HepG2 (cell line): ENCODE data around the gene GAL3ST1. TPM values are rescaled to one million over a fixed set of nuclear protein-coding genes. Genes with fewer than 3 reads are reported as not detected.
"Not testable (repeated sequence)": the region's sequence is repeated elsewhere in the genome, so short reads cannot be mapped to it uniquely, and the experiment has no call there.

Experiments
- ATAC-seq: fragments of 200-7000 bp; cut with Tn5 transposase; 3 replicates; pipeline ENCODE4 v1.9.1; 2020; ENCODE audit warnings: mild to moderate bottlenecking, moderate library complexity
- BruUV-seq: library from RNA; stranded (reverse); fragments of 400-500 nt; replicated peaks from 2 replicates; lab custom pipeline; 2021; lab: Mats Ljungman, UMichigan
- CTCF ChIA-PET: fragments of 300-600 bp; formaldehyde crosslinking; extraction: SDS; loops from one replicate; lab custom pipeline; 2021; ENCODE audit warnings: low total read pairs, inconsistent platforms, low intra/inter-chr PET ratio; lab: Yijun Ruan, JAX
- POLR2A ChIA-PET: fragments of 350-600 bp; sonication (Branson Sonifier 250); formaldehyde crosslinking; loops from one replicate; lab custom pipeline; 2020; ENCODE audit warnings: antibody characterized with exemption, inconsistent platforms; lab: Yijun Ruan, JAX
- DNase-seq: peaks from one replicate; pipeline ENCODE4 v3.0.0-alpha.2; 2015; ENCODE audit warnings: low spot score
- FAIRE-seq: peaks from 3 replicates; lab custom pipeline; 2011; peaks lifted over from hg19 to GRCh38; lab: Jason Lieb, UNC
- H2AFZ ChIP-seq: one replicate; pipeline ENCODE4 v1.6.1; 2011; ENCODE audit warnings: low read length, inconsistent platforms
- H3K27ac ChIP-seq: fragments of 300-600 bp; 3 replicates; pipeline ENCODE4 v1.8.0; 2011; ENCODE audit warnings: mixed run types, mild to moderate bottlenecking, mixed read lengths, low read length, inconsistent platforms; ENCODE audit not compliant: insufficient read depth; ENCODE audit errors: extremely low read length
- H3K27me3 ChIP-seq, 2 experiments: fragments of 200-600 bp in 1 of 2; 2 replicates in 1 of 2; 3 replicates in 1 of 2; pipeline versions ENCODE4 v1.6.0 to v1.8.0; 2011; ENCODE audit warnings: low read length in 2 of 2, mild to moderate bottlenecking in 2 of 2, moderate library complexity in 2 of 2, inconsistent platforms in 1 of 2; ENCODE audit not compliant: insufficient read depth in 2 of 2, control insufficient read depth in 1 of 2
- H3K36me3 ChIP-seq, 2 experiments: fragments of 200-600 bp in 1 of 2; replicated peaks in 1 of 2; 2 replicates in 1 of 2; 3 replicates in 1 of 2; pipeline versions ENCODE4 v1.5.1 to v1.8.0; 2011; ENCODE audit warnings: low read length in 2 of 2, inconsistent platforms in 1 of 2; ENCODE audit not compliant: insufficient read depth in 2 of 2, control insufficient read depth in 1 of 2
- H3K4me1 ChIP-seq: 2 replicates; pipeline ENCODE4 v1.5.1; 2012; ENCODE audit warnings: low read length, inconsistent platforms; ENCODE audit not compliant: insufficient read depth
- H3K4me2 ChIP-seq: 2 replicates; pipeline ENCODE4 v1.6.0; 2011; ENCODE audit warnings: low read depth, low read length, inconsistent platforms
- H3K4me3 ChIP-seq, 3 experiments: fragments of 200-600 bp in 1 of 3; sonication (generic), shearing (Covaris generic) in 1 of 3; replicated peaks in 1 of 3; 2 replicates each; pipeline ENCODE4 v1.5.1; 2011 to 2016; ENCODE audit warnings: low read length in 3 of 3, inconsistent platforms in 2 of 3, low read depth in 2 of 3, mild to moderate bottlenecking in 2 of 3, control low read depth in 1 of 3, mixed read lengths in 1 of 3; ENCODE audit not compliant: insufficient read depth in 1 of 3
- H3K79me2 ChIP-seq: one replicate; pipeline ENCODE4 v1.6.1; 2011; ENCODE audit warnings: low read length, inconsistent platforms; ENCODE audit not compliant: insufficient read depth
- H3K9ac ChIP-seq: 2 replicates; pipeline ENCODE4 v1.6.0; 2011; ENCODE audit warnings: mild to moderate bottlenecking, low read depth, low read length, inconsistent platforms; ENCODE audit not compliant: insufficient read depth
- H3K9me3 ChIP-seq: 2 replicates; pipeline ENCODE4 v1.5.1; 2012; ENCODE audit warnings: mild to moderate bottlenecking, low read length
- H4K20me1 ChIP-seq: 2 replicates; pipeline ENCODE4 v1.6.0; 2011; ENCODE audit warnings: inconsistent platforms, mild to moderate bottlenecking, low read length, moderate library complexity; ENCODE audit not compliant: insufficient read depth
- GATAD1 ChIP-seq: IDR thresholded peaks from 2 replicates; pipeline ENCODE4 v1.6.1; 2016; ENCODE audit warnings: missing genetic modification reagents, missing compliant biosample characterization
- KLF9 ChIP-seq: IDR thresholded peaks from 2 replicates; pipeline ENCODE4 v1.6.1; 2016; ENCODE audit warnings: low read depth
- MBNL3 ChIP-seq: fragments of 250-450 bp; sonication (Bioruptor Pico); conservative IDR thresholded peaks from 2 replicates; pipeline ENCODE4 v1.8.0; 2022; ENCODE audit warnings: mild to moderate bottlenecking, inconsistent platforms
- SMYD3 ChIP-seq: sonication (generic); formaldehyde crosslinking; IDR thresholded peaks from 2 replicates; pipeline ENCODE4 v1.8.1; 2023; ENCODE audit warnings: mild to moderate bottlenecking, missing genetic modification reagents
- ZNF12 ChIP-seq: sonication (generic); formaldehyde crosslinking; IDR thresholded peaks from 2 replicates; pipeline ENCODE4 v1.5.0; 2020; ENCODE audit warnings: missing genetic modification reagents
- ZNF121 ChIP-seq: sonication (generic); formaldehyde crosslinking; IDR thresholded peaks from 2 replicates; pipeline ENCODE4 v1.5.0; 2020; ENCODE audit warnings: mild to moderate bottlenecking, missing genetic modification reagents
- WGBS: methylation state at CpG from one replicate; pipeline ENCODE4 v1.1.6; 2017; ENCODE audit warnings: low lambda C conversion rate; 5-methylcytosine and 5-hydroxymethylcytosine counted together
- in situ Hi-C: cut with HindIII; loops from 2 replicates; pipeline ENCODE4 v1.10.0; 2017; ENCODE audit warnings: low pct_unique_long_range_greater_than_20kb; ENCODE audit not compliant: extremely low pct_ligation_motif_present
- intact Hi-C: fragments of 100-400 bp; cut with micrococcal nuclease; formaldehyde crosslinking; loops from one replicate; pipeline ENCODE4 v1.10.0; 2022; ENCODE audit not compliant: unreplicated experiment
- polyA plus RNA-seq, 8 experiments: library from polyadenylated mRNA; depleted of rRNA in 3 of 8; stranded (reverse) in 7 of 8; unstranded in 1 of 8; fragments of >200 nt; fragmentation: Illumina TruSeq in 4 of 8; extraction: Trizol in 4 of 8; gene quantifications; 2 replicates each; pipeline versions ENCODE4 v1.2.1 to v1.2.3, GENCODE V29; 2011 to 2016; ENCODE audit warnings: low read depth in 4 of 8, missing spikeins in 1 of 8, mixed read lengths in 1 of 8; ENCODE audit not compliant: insufficient read depth in 1 of 8
- total RNA-seq, 5 experiments: library from RNA; depleted of rRNA; stranded (reverse); fragments of >200 nt; fragmentation: Illumina TruSeq; extraction: Trizol; gene quantifications; 2 replicates each; pipeline ENCODE4 v1.2.3, GENCODE V29; 2016; ENCODE audit warnings: low read depth in 1 of 5

The GAL3ST1 gene
- total and polyA plus RNA-seq, 2 of the 13 experiments (the other 11 are each of a cell fraction or from before 2014, with no cell fraction given): 4.4 to 14.7 TPM

DNA sequence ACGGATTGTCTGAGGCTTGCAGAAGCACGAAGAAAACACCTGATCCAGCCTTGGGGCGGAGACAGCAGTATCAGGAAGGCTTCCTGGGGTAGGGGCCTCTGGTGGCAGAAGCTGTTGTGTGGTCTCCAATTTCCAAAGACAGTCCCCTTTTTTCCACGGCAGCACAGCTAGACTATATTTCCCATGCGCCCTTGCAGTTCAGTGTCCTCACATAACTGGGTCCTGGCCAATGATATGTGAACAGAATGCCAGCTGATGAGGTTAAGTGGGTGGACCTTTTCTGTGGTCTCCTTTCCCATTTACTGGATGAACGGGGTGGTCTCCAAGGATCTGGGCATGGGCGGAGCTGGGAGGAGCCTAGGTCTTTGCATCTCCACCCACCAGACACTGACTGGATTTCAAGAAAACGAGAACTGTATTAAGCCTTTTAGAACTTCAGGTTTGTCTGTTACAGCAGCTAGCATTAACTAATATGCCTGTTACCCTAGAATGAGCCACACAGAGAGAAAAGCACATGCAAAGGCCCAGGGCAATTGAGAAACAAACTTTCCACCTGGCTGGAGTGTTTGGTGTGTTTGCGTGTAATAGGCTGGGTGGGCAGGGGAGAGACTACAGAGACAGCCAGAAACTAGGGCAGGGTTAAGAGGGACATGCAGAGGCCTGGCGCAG, 6.2 kb downstream of the GAL3ST1 start:
- DNase-seq (no peak), ATAC-seq (no peak), FAIRE-seq (no peak)
- Histone ChIP-seq H3K9ac (no peak overlapping the region), H3K4me1 (peaks cover 60% of the 10 kb centered on the region), H3K9me3 (no peaks in the 10 kb centered on the region), H2AFZ (no peak overlapping the region), H4K20me1 (no peaks in the 10 kb centered on the region), H3K4me3 (no peak overlapping the region), H3K27me3 (no peaks in the 10 kb centered on the region), H3K27ac (no peak overlapping the region), H3K4me2 (no peak overlapping the region), H3K79me2 (no peaks in the 10 kb centered on the region), H3K36me3 (no peaks in the 10 kb centered on the region)
- BruUV-seq: no TSS peak
- in situ Hi-C loops (no loop called here), intact Hi-C loops (no loop called here)
- ChIA-PET POLR2A (interaction anchor here (0.7 kb wide), 1 partner anchor 12 kb away, joined by 5 read pairs; no protein-coding TSS in a partner anchor), CTCF (no interaction called here)
- TF ChIP-seq KLF9 (CRISPR knock-in tag) (no peak), MBNL3 (CRISPR knock-in tag) (no peak), GATAD1 (no peak), ZNF12 (CRISPR knock-in tag) (peak; percentile 83), SMYD3 (CRISPR knock-in tag) (no peak)
- WGBS: 94% methylated on average over 10 of the region's 10 CpGs

DNA sequence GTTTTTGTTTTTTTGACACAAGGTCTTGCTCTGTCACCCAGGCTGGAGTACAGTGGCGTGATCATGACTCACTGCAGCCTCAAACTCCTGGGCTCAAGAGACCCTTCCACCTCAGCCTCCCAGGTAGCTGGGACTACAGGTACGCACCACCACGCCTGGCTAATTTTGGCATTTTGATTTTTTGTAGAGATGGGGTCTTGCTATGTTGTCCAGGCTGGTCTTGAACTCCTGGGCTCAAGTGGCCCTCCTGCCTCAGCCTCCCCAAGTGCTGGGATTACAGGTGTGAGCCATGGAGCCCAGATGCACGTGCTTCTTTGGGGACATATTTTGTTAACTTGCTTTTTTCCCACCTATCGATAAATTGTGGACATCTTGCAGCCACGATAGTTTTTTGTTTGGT, 7.2 kb downstream of the GAL3ST1 start:
- over 99% methylated on average over 6 of the region's 6 CpGs for WGBS
- in situ Hi-C loops, H3K27ac ChIP-seq, H3K9ac ChIP-seq, CTCF ChIA-PET, H4K20me1 ChIP-seq, intact Hi-C loops, H3K36me3 ChIP-seq, H3K79me2 ChIP-seq, FAIRE-seq, H3K4me3 ChIP-seq, H3K4me2 ChIP-seq, H3K27me3 ChIP-seq, POLR2A ChIA-PET, BruUV-seq, ATAC-seq, H2AFZ ChIP-seq, H3K9me3 ChIP-seq, DNase-seq: not testable (repeated sequence)
- H3K4me1 ChIP-seq: peaks cover 50% of the 10 kb centered on the region
- TF ChIP-seq ZNF121: peak; percentile 55; the same call in 1 of the 2 replicates
